ENCODE results near the gene NGEF. TPM values are rescaled to one million over a fixed set of nuclear protein-coding genes. Genes with fewer than 3 reads are reported as not detected.
A peak's percentile ranks its signal among the peaks of the same experiment; 100 is the strongest.

The NGEF gene
- total RNA-seq, 1 donor from 2014 or later, result 4.3 TPM

GRCh38 chr2:232891621-232892071 lies 121.4 kb downstream of the NGEF start:
- peaks cover 32% of the 10 kb centered on the region for H3K4me1 Mint-ChIP-seq
- peaks cover 1% of the 10 kb centered on the region for H3K36me3 Mint-ChIP-seq

GRCh38 chr2:232890896-232891601 lies 122.0 kb downstream of the NGEF start:
- no peaks in the 10 kb centered on the region for H4K20me1 ChIP-seq (ENCODE audit: low read depth)
- no peak overlapping the region for H3K9ac ChIP-seq
- no peaks in the 10 kb centered on the region for H3F3A ChIP-seq (ENCODE audit: low read depth)
- H2AFZ ChIP-seq (replicated peaks), result peak overlapping the region; percentile 89
- Mint-ChIP-seq H3K9me3 (no peaks in the 10 kb centered on the region), H3K27me3 (ENCODE audit: insufficient read depth, low read depth) (peaks cover 16% of the 10 kb centered on the region), H3K4me3 (peak overlapping the region; percentile 69), H3K36me3 (peaks cover 1% of the 10 kb centered on the region), H3K4me1 (peaks cover 32% of the 10 kb centered on the region), H3K27ac (no peak overlapping the region)
- TF ChIP-seq EZH2phosphoT487 (IDR thresholded peaks at IDR 0.05) (no peak), CTCF (IDR thresholded peaks at IDR 0.05) (no peak), EZH2 (IDR thresholded peaks at IDR 0.05) (no peak)
- H3K4me2 ChIP-seq, result peak overlapping the region; percentile 70
- H3K27ac ChIP-seq, result no peak overlapping the region
- no peaks in the 10 kb centered on the region for H3K27me3 ChIP-seq
- peaks cover 12% of the 10 kb centered on the region for H3K4me1 ChIP-seq
- no peaks in the 10 kb centered on the region for H3K79me2 ChIP-seq (ENCODE audit: low read depth)
- H3K4me3 ChIP-seq, result peak overlapping the region; percentile 16
- H3K36me3 ChIP-seq, result no peaks in the 10 kb centered on the region
- no peaks in the 10 kb centered on the region for H3K9me3 ChIP-seq (ENCODE audit: low read depth)
- peak; percentile 75 for DNase-seq (ENCODE audit: low spot score)

More at GRCh38 chr2:232891621-232892071, 121.4 kb downstream of the NGEF start:
- H3K79me2 ChIP-seq (ENCODE audit: low read depth), result no peaks in the 10 kb centered on the region
- no peak overlapping the region for H3K4me2 ChIP-seq
- H3F3A ChIP-seq (ENCODE audit: low read depth), result no peaks in the 10 kb centered on the region
- no peak overlapping the region for H3K27ac Mint-ChIP-seq
- H3K9me3 Mint-ChIP-seq, result no peaks in the 10 kb centered on the region
- peaks cover 12% of the 10 kb centered on the region for H3K4me1 ChIP-seq
- DNase-seq (ENCODE audit: low spot score), result no peak
- H4K20me1 ChIP-seq (ENCODE audit: low read depth), result no peaks in the 10 kb centered on the region
- TF ChIP-seq CTCF (IDR thresholded peaks at IDR 0.05) (no peak), EZH2phosphoT487 (IDR thresholded peaks at IDR 0.05) (no peak), EZH2 (IDR thresholded peaks at IDR 0.05) (no peak)
- no peaks in the 10 kb centered on the region for H3K9me3 ChIP-seq (ENCODE audit: low read depth)
- H3K4me3 ChIP-seq, result no peak overlapping the region
- H3K4me3 Mint-ChIP-seq, result no peak overlapping the region
- H3K27me3 Mint-ChIP-seq (ENCODE audit: insufficient read depth, low read depth), result peaks cover 18% of the 10 kb centered on the region
- no peak overlapping the region for H2AFZ ChIP-seq (replicated peaks)
- no peaks in the 10 kb centered on the region for H3K27me3 ChIP-seq
- no peak overlapping the region for H3K9ac ChIP-seq
- H3K27ac ChIP-seq, result no peak overlapping the region
- H3K36me3 ChIP-seq, result no peaks in the 10 kb centered on the region

GRCh38 chr2:232890536-232890895 lies 122.5 kb downstream of the NGEF start:
- peaks cover 31% of the 10 kb centered on the region for H3K4me1 Mint-ChIP-seq
- TF ChIP-seq EZH2phosphoT487 (IDR thresholded peaks at IDR 0.05) (no peak), CTCF (IDR thresholded peaks at IDR 0.05) (no peak), EZH2 (IDR thresholded peaks at IDR 0.05) (no peak)
- no peak for DNase-seq (ENCODE audit: low spot score)
- no peak overlapping the region for H3K27ac ChIP-seq
- H3K4me3 Mint-ChIP-seq, result peak overlapping the region; percentile 69
- peaks cover 1% of the 10 kb centered on the region for H3K36me3 Mint-ChIP-seq
- H3K9me3 ChIP-seq (ENCODE audit: low read depth), result no peaks in the 10 kb centered on the region
- no peak overlapping the region for H3K27ac Mint-ChIP-seq
- H3F3A ChIP-seq (ENCODE audit: low read depth), result no peaks in the 10 kb centered on the region
- peaks cover 12% of the 10 kb centered on the region for H3K4me1 ChIP-seq
- H3K36me3 ChIP-seq, result no peaks in the 10 kb centered on the region
- H3K9ac ChIP-seq, result no peak overlapping the region
- no peaks in the 10 kb centered on the region for H3K27me3 ChIP-seq
- peak overlapping the region; percentile 70 for H3K4me2 ChIP-seq
- H2AFZ ChIP-seq (replicated peaks), result peak overlapping the region; percentile 89
- peaks cover 16% of the 10 kb centered on the region for H3K27me3 Mint-ChIP-seq (ENCODE audit: insufficient read depth, low read depth)
- peak overlapping the region; percentile 16 for H3K4me3 ChIP-seq
- no peaks in the 10 kb centered on the region for H4K20me1 ChIP-seq (ENCODE audit: low read depth)
- no peaks in the 10 kb centered on the region for H3K9me3 Mint-ChIP-seq
- no peaks in the 10 kb centered on the region for H3K79me2 ChIP-seq (ENCODE audit: low read depth)

Data from neural progenitor cell (in vitro differentiated cells).